A172 (cell line): Measurements from ENCODE around the gene ZNF345. TPM values are rescaled to one million over a fixed set of nuclear protein-coding genes. Genes with fewer than 3 reads are reported as not detected.

ENCODE experiments used
- DNase-seq: peaks from one replicate; pipeline ENCODE4 v3.0.0-alpha.2; 2015; ENCODE audit warnings: low spot score
- total RNA-seq: library from RNA; depleted of rRNA; stranded (reverse); fragments of >200 nt; shearing (Covaris generic); gene quantifications from 2 replicates; pipeline ENCODE4 v1.2.3, GENCODE V29; 2014; rRNA removed

Gene ZNF345
- 4.0 and 4.3 TPM in 2 replicates for total RNA-seq

- DNase-seq: peak; percentile 84
Measured at GRCh38 chr19:36850559-36851442, at the start of gene ZNF345. TSS of gene ZNF345 (plus strand) at chr19:36850876. CDS start at chr19:36876831, 25,955 bp downstream.

- DNase-seq: no peak
Measured at GRCh38 chr19:36805364-36805763, 45.3 kb upstream of the ZNF345 start.

GRCh38 chr19:36807029-36807428, 43.6 kb upstream of the ZNF345 start:
- DNase-seq: no peak

- DNase-seq: no peak
Measured at GRCh38 chr19:36819130-36819630, 31.5 kb upstream of the ZNF345 start.

GRCh38 chr19:36821758-36822157, 28.9 kb upstream of the ZNF345 start:
- DNase-seq: no peak

- DNase-seq: no peak
Measured at GRCh38 chr19:36833430-36833829, 17.2 kb upstream of the ZNF345 start.

- DNase-seq: no peak
Measured at GRCh38 chr19:36837176-36837905, 13.3 kb upstream of the ZNF345 start.

GRCh38 chr19:36837906-36838783, 12.5 kb upstream of the ZNF345 start, which contains the start of gene ZNF790:
TSS of gene ZNF790 (minus strand) at chr19:36838387. CDS start at chr19:36825619, 12,768 bp downstream.
- no peak for DNase-seq

- no peak for DNase-seq
Measured at GRCh38 chr19:36838784-36839324, 11.8 kb upstream of the ZNF345 start.

GRCh38 chr19:36847968-36848367, 2.7 kb upstream of the ZNF345 start:
- DNase-seq: no peak

GRCh38 chr19:36849701-36850558, 746 bp upstream of the ZNF345 start:
- peak; percentile 22 for DNase-seq

- no peak for DNase-seq
Measured at GRCh38 chr19:36851898-36852297, 1.2 kb downstream of the ZNF345 start.

- DNase-seq: no peak
Measured at GRCh38 chr19:36876993-36877938, 26.6 kb downstream of the ZNF345 start.

- DNase-seq: no peak
Measured at GRCh38 chr19:36891768-36892357, 41.2 kb downstream of the ZNF345 start.

- no peak for DNase-seq
Measured at GRCh38 chr19:36894849-36895383, 44.2 kb downstream of the ZNF345 start.

GRCh38 chr19:36898422-36898821, 47.7 kb downstream of the ZNF345 start:
- no peak for DNase-seq

- DNase-seq: peak; percentile 76
Measured at GRCh38 chr19:36915992-36916830, 65.5 kb downstream of the ZNF345 start, which contains the start of the genes ZNF568 and ZNF829. TSS of gene ZNF568 (plus strand) at chr19:36916332. CDS start at chr19:36922771, 6,439 bp downstream. TSS of gene ZNF829 (minus strand) at chr19:36916291. CDS start at chr19:36915167, 1,124 bp downstream.
